ENCODE results near the gene SMAD2.

Gene SMAD2

DNA sequence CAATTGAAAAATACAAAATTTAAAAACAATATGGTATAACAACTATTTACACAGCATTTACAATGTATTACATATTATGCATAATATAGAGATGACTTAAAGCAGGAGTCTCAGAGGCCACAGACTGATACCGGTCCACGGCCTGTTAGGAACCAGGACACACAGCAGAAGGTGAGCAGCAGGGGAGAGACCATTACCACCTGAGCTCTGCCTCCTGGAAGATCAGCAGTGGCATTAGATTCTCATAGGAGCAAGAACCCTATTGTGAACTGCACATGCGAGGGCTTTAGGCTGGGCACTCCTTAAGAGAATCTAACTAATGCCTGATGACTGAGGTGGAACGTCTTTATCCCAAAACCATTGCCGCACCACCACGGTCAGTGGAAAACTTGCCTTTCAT is 58.0 kb downstream of the SMAD2 start:
- peaks cover 0 to 4% of the 10 kb centered on the region in 2 donors for H3K4me1 Mint-ChIP-seq
- H3K27me3 Mint-ChIP-seq: no peaks in the 10 kb centered on the region
- H3K9me3 Mint-ChIP-seq: no peaks in the 10 kb centered on the region
- peaks cover 6 to 17% of the 10 kb centered on the region in 2 donors for H3K36me3 Mint-ChIP-seq
- no peak overlapping the region for H3K4me3 Mint-ChIP-seq
- DNase-seq (no peak), ATAC-seq (replicated peaks) (no peak)
- H3K27ac Mint-ChIP-seq: no peak overlapping the region

GRCh38 chr18:47871288-47871687 is 59.2 kb downstream of the SMAD2 start:
- peaks cover 9 to 22% of the 10 kb centered on the region in 2 donors for H3K36me3 Mint-ChIP-seq
- H3K27me3 Mint-ChIP-seq: no peaks in the 10 kb centered on the region
- ATAC-seq (replicated peaks): no peak

GRCh38 chr18:47870605-47871004 is 59.9 kb downstream of the SMAD2 start:
- Mint-ChIP-seq H3K36me3 (peaks cover 9 to 22% of the 10 kb centered on the region in 2 donors), H3K4me1 (peaks cover 0 to 4% of the 10 kb centered on the region in 2 donors), H3K27me3 (no peaks in the 10 kb centered on the region), H3K27ac (no peak overlapping the region), H3K9me3 (no peaks in the 10 kb centered on the region), H3K4me3 (no peak overlapping the region)
- DNase-seq (no peak), ATAC-seq (replicated peaks) (no peak)

More at GRCh38 chr18:47871288-47871687, 59.2 kb downstream of the SMAD2 start:
- Mint-ChIP-seq H3K4me1 (peaks cover 0 to 4% of the 10 kb centered on the region in 2 donors), H3K27ac (no peak overlapping the region), H3K9me3 (no peaks in the 10 kb centered on the region), H3K4me3 (no peak overlapping the region)
- no peak for DNase-seq

- H3K27me3 Mint-ChIP-seq: no peaks in the 10 kb centered on the region
- H3K4me1 Mint-ChIP-seq: peaks cover 0 to 3% of the 10 kb centered on the region in 2 donors
- no peaks in the 10 kb centered on the region for H3K9me3 Mint-ChIP-seq
- H3K36me3 Mint-ChIP-seq: peaks cover 13 to 26% of the 10 kb centered on the region in 2 donors
- no peak overlapping the region for H3K4me3 Mint-ChIP-seq
- no peak for ATAC-seq (replicated peaks)
- no peak overlapping the region for H3K27ac Mint-ChIP-seq
- DNase-seq: no peak
Observed at GRCh38 chr18:47868744-47869143, 61.7 kb downstream of the SMAD2 start.

GRCh38 chr18:47865183-47865582 is 65.3 kb downstream of the SMAD2 start:
- Mint-ChIP-seq H3K4me3 (no peak overlapping the region), H3K27me3 (no peaks in the 10 kb centered on the region), H3K27ac (no peak overlapping the region), H3K9me3 (no peaks in the 10 kb centered on the region), H3K36me3 (peaks cover 34 to 46% of the 10 kb centered on the region in 2 donors), H3K4me1 (no peaks in the 10 kb centered on the region)
- DNase-seq: no peak
- no peak for ATAC-seq (replicated peaks)

DNA sequence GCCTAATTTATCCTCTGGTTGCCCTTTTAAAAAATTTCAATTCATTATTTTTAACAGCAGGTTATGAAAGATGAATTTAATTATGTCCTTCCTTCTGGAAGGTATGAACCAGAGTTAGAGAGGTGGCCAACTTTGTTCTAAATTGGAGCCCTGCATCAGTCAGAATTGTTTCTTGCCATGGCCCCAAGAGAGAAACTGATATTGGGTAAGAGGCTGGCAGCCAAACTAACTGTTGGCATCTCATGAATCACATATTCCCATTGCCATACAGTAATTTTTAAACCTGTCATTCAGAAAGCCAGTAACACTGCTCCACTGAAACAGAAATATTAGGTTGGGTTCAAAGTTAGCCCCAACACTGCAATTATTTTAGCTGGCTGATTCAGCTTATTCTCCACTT is 67.4 kb downstream of the SMAD2 start:
- DNase-seq (no peak), ATAC-seq (replicated peaks) (no peak)
- no peaks in the 10 kb centered on the region for H3K4me1 Mint-ChIP-seq
- H3K9me3 Mint-ChIP-seq: peaks cover 0 to 3% of the 10 kb centered on the region in 2 donors
- no peak overlapping the region for H3K27ac Mint-ChIP-seq
- H3K27me3 Mint-ChIP-seq: no peaks in the 10 kb centered on the region
- no peak overlapping the region for H3K4me3 Mint-ChIP-seq
- H3K36me3 Mint-ChIP-seq: peaks cover 43 to 54% of the 10 kb centered on the region in 2 donors

GRCh38 chr18:47858607-47859006 is 71.9 kb downstream of the SMAD2 start:
- Mint-ChIP-seq H3K4me3 (no peak overlapping the region), H3K27me3 (no peaks in the 10 kb centered on the region), H3K4me1 (no peaks in the 10 kb centered on the region), H3K9me3 (peaks cover 11 to 14% of the 10 kb centered on the region in 2 donors), H3K36me3 (peaks cover 54 to 74% of the 10 kb centered on the region in 2 donors), H3K27ac (no peak overlapping the region)
- DNase-seq: no peak
- ATAC-seq (replicated peaks): no peak

DNA sequence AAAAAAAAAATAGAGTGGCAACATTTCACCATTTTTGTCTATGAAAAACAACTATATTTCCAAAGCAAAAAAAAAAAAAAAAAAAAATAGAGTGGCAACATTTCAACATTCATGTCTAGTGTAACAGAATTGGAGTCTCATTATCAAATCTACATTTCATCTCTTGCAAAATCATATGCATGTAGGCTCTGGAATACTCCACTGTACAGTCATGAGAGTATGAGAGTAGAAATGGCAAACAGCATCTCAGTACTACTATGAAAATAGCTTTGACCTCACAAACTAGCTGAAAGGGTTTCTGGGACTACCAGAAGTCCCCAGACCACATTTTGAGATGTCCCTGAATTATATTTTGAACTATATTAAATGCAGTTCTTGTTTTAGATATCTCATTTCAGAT is 82.8 kb downstream of the SMAD2 start:
- no peak for DNase-seq
- no peaks in the 10 kb centered on the region for H3K4me1 Mint-ChIP-seq
- peaks cover 18 to 25% of the 10 kb centered on the region in 2 donors for H3K36me3 Mint-ChIP-seq

DNA sequence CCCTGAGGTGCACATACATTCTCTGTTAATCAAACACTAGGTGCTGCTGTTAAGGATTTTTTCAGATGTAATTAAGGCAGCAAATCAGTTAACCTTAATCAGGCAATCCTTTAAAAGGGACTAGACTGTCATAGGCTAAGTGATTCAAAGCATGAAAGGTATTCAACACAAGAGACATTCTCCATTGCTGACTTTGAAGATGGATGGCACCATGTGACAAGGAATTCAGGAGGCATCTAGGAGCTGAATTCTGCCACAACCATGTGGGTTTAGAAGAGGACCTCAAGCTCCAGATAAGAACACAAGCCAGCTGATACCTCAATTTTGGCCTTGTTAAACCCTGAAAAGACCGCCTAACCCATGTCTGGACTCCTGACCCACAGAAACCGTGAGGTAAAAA is 84.0 kb downstream of the SMAD2 start:
- Mint-ChIP-seq H3K4me1 (no peaks in the 10 kb centered on the region), H3K4me3 (no peak overlapping the region), H3K27ac (no peak overlapping the region), H3K36me3 (peaks cover 28 to 36% of the 10 kb centered on the region in 2 donors), H3K27me3 (no peaks in the 10 kb centered on the region), H3K9me3 (no peaks in the 10 kb centered on the region)
- DNase-seq: no peak
- no peak for ATAC-seq (replicated peaks)

More for the DNA sequence above, 82.8 kb downstream of the SMAD2 start:
- H3K4me3 Mint-ChIP-seq: no peak overlapping the region
- H3K9me3 Mint-ChIP-seq: no peaks in the 10 kb centered on the region
- H3K27me3 Mint-ChIP-seq: no peaks in the 10 kb centered on the region
- H3K27ac Mint-ChIP-seq: no peak overlapping the region
- no peak for ATAC-seq (replicated peaks)

GRCh38 chr18:47844828-47845498 is 85.5 kb downstream of the SMAD2 start:
- H3K27ac Mint-ChIP-seq: no peak overlapping the region
- no peaks in the 10 kb centered on the region for H3K27me3 Mint-ChIP-seq
- H3K4me1 Mint-ChIP-seq: no peaks in the 10 kb centered on the region
- peaks cover 31 to 44% of the 10 kb centered on the region in 2 donors for H3K36me3 Mint-ChIP-seq
- DNase-seq (no peak), ATAC-seq (replicated peaks) (no peak)
- H3K9me3 Mint-ChIP-seq: no peaks in the 10 kb centered on the region
- H3K4me3 Mint-ChIP-seq: no peak overlapping the region

DNA sequence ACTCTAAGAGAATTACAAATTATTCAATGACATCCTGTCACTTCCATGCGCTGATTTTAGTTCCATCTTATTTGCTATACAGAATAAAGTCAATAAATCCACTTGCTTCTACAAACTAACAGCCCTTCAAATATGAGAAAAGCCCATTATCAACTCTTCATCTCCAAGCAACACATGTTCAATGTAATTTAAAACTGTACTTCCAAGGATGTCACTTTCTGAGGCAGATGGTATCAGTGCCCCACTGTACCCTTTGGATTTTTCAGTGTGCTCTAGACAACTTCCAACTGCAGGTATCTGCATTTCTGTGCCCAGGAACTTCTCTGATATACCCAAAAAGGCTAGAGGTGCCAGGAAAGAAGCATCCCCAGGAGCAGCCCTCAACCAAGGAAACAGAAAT is 87.6 kb downstream of the SMAD2 start:
- H3K27ac Mint-ChIP-seq: no peak overlapping the region
- no peak for DNase-seq
- no peaks in the 10 kb centered on the region for H3K4me1 Mint-ChIP-seq
- H3K4me3 Mint-ChIP-seq: no peak overlapping the region
- no peak for ATAC-seq (replicated peaks)
- H3K27me3 Mint-ChIP-seq: no peaks in the 10 kb centered on the region
- peaks cover 42 to 56% of the 10 kb centered on the region in 2 donors for H3K36me3 Mint-ChIP-seq
- H3K9me3 Mint-ChIP-seq: no peaks in the 10 kb centered on the region

DNA sequence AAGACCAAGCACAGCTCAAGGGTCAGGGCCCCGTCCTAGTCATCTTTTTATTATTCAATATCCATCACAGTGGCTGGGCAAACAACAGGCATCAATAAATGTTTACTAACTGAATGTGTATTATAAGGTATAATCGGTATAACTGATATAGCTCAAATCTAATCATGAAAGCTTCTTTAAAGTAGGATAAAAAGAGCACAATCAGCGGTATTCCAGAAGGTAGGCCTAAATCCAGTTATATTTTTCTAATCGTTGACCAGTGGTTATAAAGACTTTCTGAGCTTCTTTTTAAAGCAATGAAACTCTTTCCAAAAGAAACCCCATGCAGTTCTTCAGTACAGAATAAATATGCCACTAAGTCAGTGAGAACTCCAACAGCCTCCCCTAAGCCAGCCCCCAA is 92.1 kb downstream of the SMAD2 start:
- no peak overlapping the region for H3K4me3 Mint-ChIP-seq
- no peak for DNase-seq
- H3K9me3 Mint-ChIP-seq: no peaks in the 10 kb centered on the region
- ATAC-seq (replicated peaks): no peak
- no peak overlapping the region for H3K27ac Mint-ChIP-seq
- H3K4me1 Mint-ChIP-seq: no peaks in the 10 kb centered on the region
- H3K27me3 Mint-ChIP-seq: no peaks in the 10 kb centered on the region
- peaks cover 49 to 69% of the 10 kb centered on the region in 2 donors for H3K36me3 Mint-ChIP-seq

DNA sequence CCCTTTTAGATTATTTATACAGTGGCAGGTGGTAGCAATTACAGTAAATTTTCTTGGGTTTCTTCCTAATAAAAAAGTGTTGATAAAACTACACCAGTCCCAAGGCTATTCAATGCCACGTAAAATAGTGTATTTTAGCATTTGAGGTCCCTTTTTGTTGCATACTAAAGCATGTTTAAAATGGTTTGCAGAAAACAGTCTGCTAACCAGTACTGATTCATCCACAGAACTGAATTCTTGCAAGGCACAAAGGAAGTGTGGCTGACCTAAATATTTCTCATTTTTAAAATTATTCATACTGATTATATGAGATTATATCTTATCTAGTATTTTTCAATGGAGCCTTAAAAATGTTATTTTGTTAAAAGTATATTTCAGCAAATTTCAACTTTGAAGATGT is 98.1 kb downstream of the SMAD2 start:
- Mint-ChIP-seq H3K27ac (peak overlapping the region; percentile 37), H3K4me1 (peaks cover 2 to 4% of the 10 kb centered on the region in 2 donors)
- ATAC-seq (replicated peaks): no peak

GRCh38 chr18:47831351-47831750 is 99.1 kb downstream of the SMAD2 start:
- Mint-ChIP-seq H3K36me3 (peaks cover 26 to 39% of the 10 kb centered on the region in 2 donors), H3K4me1 (peaks cover 4 to 14% of the 10 kb centered on the region in 2 donors), H3K27me3 (no peaks in the 10 kb centered on the region), H3K4me3 (no peak overlapping the region), H3K9me3 (peaks cover 4 to 6% of the 10 kb centered on the region in 2 donors), H3K27ac (no peak overlapping the region)
- DNase-seq: no peak
- no peak for ATAC-seq (replicated peaks)

More for the DNA sequence above, 98.1 kb downstream of the SMAD2 start:
- Mint-ChIP-seq H3K36me3 (peaks cover 27 to 43% of the 10 kb centered on the region in 2 donors), H3K9me3 (peaks cover 4 to 5% of the 10 kb centered on the region in 2 donors), H3K4me3 (no peak overlapping the region), H3K27me3 (no peaks in the 10 kb centered on the region)
- DNase-seq: no peak

- H3K4me3 Mint-ChIP-seq: no peak overlapping the region
- peaks cover 4 to 16% of the 10 kb centered on the region in 2 donors for H3K4me1 Mint-ChIP-seq
- no peak overlapping the region for H3K27ac Mint-ChIP-seq
- peaks cover 4 to 6% of the 10 kb centered on the region in 2 donors for H3K9me3 Mint-ChIP-seq
- ATAC-seq (replicated peaks) (no peak), DNase-seq (no peak)
- peaks cover 24 to 39% of the 10 kb centered on the region in 2 donors for H3K36me3 Mint-ChIP-seq
- no peaks in the 10 kb centered on the region for H3K27me3 Mint-ChIP-seq
Observed at GRCh38 chr18:47830772-47831171, 99.7 kb downstream of the SMAD2 start.
